CD4-positive, alpha-beta T cell treated with Interleukin-17A for 1 hour (primary cell): ENCODE measurements around the gene CADPS2.

ENCODE experiments used
- DNase-seq: peaks from one replicate; pipeline ENCODE4 v3.0.0-alpha.2; 2020

CADPS2 gene

GRCh38 chr7:122430710-122431109 is 455.6 kb downstream of the CADPS2 start:
- no peak for DNase-seq

- no peak for DNase-seq
Measured at GRCh38 chr7:122429926-122430325, 456.3 kb downstream of the CADPS2 start.

- DNase-seq: no peak
Measured at GRCh38 chr7:122425731-122426130, 460.5 kb downstream of the CADPS2 start.

GRCh38 chr7:122423591-122423990 is 462.7 kb downstream of the CADPS2 start:
- no peak for DNase-seq

GRCh38 chr7:122416336-122416735 is 469.9 kb downstream of the CADPS2 start:
- no peak for DNase-seq

- DNase-seq: no peak
Measured at GRCh38 chr7:122415510-122415909, 470.8 kb downstream of the CADPS2 start.

- no peak for DNase-seq
Measured at GRCh38 chr7:122413339-122413738, 472.9 kb downstream of the CADPS2 start.

GRCh38 chr7:122412883-122413282 is 473.4 kb downstream of the CADPS2 start:
- no peak for DNase-seq

- no peak for DNase-seq
Measured at GRCh38 chr7:122412441-122412840, 473.8 kb downstream of the CADPS2 start.

DNA sequence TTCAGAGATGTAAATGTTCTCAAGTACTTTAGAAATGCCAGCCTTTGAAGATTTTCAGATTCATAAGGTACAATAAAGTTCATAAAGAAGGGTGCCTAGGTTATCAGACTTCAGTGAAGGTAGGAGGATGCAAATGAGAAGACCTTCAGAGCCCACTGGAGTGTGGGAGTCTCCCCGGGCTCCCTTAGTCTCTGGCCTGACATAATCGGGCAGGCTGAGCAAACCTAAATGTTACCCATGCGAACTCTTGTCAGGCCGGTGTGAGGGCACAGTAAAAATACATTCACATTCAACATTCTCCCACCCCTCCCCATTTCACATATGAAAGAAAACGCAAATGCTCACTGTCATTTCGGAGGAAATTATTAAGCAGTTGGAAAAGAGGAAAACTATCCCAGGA is 479.1 kb downstream of the CADPS2 start:
- DNase-seq: no peak

DNA sequence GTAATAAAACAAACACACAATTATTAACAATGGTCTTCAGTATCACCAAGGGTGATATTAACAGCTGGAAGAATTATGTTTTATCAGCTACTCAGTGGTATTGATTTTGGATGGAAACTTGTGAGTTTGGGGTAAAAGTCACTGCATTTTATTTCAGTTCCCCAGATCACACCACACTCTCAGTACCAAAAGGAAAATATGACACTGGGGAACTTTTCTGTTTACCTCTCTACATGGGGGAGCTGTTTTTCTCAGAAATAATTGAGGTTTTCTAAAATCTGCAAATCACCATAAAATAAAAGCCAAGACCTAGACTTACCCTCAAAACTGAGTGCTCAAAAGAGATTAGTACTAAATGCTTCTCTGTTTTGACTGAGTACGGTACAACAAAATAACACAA is 483.1 kb downstream of the CADPS2 start:
- DNase-seq: no peak

DNA sequence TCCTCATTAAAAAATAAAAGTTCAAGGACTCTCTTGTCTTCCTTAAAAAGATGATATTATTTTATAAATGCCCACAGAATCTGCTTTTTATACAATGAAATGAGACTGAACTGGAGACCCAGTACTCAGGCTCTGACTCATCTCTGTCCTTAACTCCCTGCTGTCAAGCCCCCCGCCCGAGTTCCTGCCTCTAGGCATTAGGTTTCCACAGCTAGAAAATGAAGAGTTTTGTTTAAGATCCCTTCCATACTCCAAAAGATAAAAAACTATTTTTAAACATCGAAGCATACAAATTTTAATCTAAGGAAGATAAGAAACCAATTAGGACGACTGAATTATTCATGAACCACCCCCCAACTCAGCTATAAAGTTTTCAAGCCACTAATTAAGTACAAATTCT is 484.0 kb downstream of the CADPS2 start:
- no peak for DNase-seq

DNA sequence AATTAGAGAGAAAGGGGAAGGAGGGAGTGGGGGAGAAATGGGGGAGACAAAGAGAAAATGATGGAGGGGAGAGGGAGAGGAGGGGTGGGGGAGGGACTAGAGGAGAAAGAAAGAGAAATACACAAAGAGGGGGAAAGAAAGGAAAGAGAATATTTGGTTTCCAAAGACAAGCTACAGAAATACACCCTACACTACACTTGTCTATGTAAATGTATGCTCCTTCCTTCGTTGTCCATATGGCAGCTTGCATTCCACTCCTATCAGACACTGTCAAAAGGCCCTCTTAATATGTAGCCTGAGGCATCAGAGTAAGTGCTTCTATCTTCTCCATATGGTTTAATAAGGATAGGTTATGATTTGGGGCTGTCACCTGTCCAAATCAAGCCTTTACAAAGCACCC is 488.9 kb downstream of the CADPS2 start:
- no peak for DNase-seq

- DNase-seq: no peak
Measured at GRCh38 chr7:122394512-122394911, 491.7 kb downstream of the CADPS2 start.

DNA sequence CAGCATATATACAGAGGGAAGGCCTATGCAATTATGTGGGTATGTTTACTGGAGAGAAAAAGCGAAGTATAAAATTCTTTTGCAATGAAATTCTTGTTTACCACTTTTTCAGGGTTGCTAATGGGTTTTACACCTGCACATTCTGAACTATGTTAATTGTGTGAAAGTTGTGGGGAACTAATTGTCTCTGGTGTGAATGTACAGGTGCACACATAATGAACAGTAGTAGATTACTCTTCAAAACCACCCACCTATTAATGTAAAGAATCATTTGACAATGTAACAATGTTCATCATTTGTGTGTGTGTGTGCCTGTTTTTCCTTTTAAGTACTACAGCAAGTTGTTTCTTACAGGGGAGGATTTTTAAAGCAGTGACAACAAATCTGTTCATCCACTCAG is 501.7 kb downstream of the CADPS2 start:
- DNase-seq: no peak

- no peak for DNase-seq
Measured at GRCh38 chr7:122383934-122384333, 502.3 kb downstream of the CADPS2 start.

DNA sequence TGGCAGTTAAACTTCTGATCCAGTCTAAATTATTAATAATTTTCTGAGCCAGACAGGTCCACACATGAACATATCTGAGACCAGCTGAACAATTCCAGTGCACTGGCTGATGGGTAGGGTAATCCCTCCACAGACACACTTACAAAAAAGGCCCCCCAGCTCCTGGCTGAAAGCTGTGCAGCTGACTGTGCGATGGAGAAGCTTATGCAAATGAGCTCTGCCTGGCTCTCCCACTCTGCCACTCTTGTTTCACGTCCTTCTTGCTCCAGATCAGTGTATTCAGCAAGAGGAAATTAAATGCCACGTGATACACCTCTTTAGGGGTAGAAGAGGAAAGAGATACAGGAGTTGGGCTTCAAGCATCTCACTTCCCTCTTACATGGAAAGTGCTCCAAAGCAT is 505.3 kb downstream of the CADPS2 start:
- DNase-seq: no peak

DNA sequence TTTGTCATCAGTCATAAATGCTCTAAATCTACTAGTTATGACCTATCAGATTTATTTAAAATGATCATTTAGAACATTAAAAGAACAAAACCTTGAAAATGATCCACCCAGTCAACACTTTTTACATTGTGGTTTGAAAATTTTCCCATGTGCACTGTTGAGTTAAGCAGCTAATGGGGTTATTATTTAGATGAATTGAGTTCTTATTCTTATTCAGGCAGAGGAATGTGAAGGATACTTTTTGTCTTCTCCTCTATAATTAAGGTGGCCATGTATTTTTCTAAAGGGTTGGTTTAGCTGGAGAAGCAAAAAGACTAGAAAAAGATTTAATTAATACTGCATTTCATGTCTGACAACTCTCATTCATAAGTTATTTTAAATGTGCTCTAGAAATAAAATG is 506.8 kb downstream of the CADPS2 start:
- no peak for DNase-seq

- no peak for DNase-seq
Measured at GRCh38 chr7:122369756-122370155, 516.5 kb downstream of the CADPS2 start.

GRCh38 chr7:122364761-122365280 is 521.4 kb downstream of the CADPS2 start:
- DNase-seq: no peak

GRCh38 chr7:122363144-122363543 is 523.1 kb downstream of the CADPS2 start:
- DNase-seq: no peak

GRCh38 chr7:122362473-122362872 is 523.8 kb downstream of the CADPS2 start:
- no peak for DNase-seq

GRCh38 chr7:122354656-122355055 is 531.6 kb downstream of the CADPS2 start:
- no peak for DNase-seq

- DNase-seq: no peak
Measured at GRCh38 chr7:122352454-122352853, 533.8 kb downstream of the CADPS2 start.

DNA sequence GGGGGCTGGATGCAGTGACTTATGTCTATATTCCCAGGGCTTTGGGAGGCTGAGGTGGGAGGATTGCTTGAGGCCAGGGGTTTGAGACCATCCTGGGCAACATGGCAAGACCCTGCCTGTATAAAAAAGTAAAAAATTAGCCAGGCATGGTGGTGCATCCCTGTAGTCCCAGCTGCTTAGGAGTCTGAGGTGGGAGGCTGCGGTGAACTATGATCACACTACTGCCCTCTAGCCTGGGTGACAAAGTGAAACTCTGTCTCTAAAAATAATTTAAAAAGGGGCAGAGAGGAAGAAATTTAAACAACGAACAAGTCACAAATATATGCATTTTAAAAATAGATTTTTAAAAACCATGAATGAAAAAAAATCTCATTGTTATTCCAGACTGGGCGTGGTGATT is 535.6 kb downstream of the CADPS2 start:
- DNase-seq: no peak

DNA sequence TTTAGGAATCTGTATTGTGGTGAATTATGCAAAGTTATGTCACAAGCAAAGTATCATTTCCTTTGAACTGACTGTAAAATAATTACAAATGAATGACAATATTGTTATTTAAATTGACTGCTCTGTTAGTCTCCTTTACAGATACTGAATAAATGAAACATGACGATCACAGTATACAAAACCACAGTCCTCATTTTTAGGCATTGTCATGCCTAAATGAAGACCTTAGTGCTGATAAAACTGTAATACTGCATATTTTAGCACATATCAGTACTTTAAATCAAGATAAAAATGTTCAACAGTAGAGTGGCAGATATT is 542.0 kb downstream of the CADPS2 start:
- no peak for DNase-seq
